ENCODE results near the gene NACC1.

DNA sequence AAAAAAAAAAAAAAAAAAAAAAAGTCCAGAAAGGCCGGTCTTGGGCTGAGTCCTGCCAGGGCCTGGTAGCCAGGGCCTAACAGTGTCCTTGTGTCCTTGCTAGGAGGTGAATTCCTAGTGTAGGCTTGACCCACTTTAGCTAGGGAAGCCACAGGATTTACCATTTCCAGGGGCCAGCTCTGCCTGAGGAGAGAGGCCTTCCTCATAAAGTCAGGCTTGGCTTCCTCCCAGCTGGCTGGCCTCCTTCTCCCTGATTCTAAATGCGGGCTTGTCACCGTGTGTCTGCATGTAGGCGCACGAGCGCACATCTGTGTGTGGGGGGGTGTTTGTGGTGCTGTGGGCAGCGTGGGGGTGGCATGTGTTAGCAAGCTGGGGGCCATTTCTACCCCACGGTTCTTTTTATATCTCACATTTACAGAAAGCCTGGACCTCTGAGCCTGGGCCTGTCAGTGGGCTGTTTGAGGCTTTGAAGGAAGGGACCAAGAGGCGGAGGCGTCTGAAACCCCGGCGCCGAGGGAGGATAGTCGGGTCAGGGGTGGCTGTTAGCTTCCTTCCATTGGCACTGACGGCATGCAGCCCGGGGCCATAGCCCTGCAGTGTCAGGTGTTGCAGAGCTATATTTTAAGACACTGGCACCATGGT, 63.8 kb downstream of the NACC1 start:
- no peak for TF ChIP-seq CTCF (conservative IDR thresholded peaks at IDR 0.05; ENCODE audit: low read length)
- no peak for TF ChIP-seq EZH2phosphoT487 (IDR thresholded peaks at IDR 0.05; ENCODE audit: borderline replicate concordance)

Measured in Loucy (cell line).